Right lobe of liver (tissue), 6 donors: ENCODE measurements around the gene THSD7A. TPM values are rescaled to one million over a fixed set of nuclear protein-coding genes. Genes with fewer than 3 reads are reported as not detected.

Experiments used
- ATAC-seq, 4 donors: fragments of 200-7000 bp; cut with Tn5 transposase; one replicate each; pipeline ENCODE4 v1.9.1; 2020; ENCODE audit warnings: mild to moderate bottlenecking in 4 of 4, moderate library complexity in 4 of 4
- DNase-seq, 3 donors: peaks; one replicate each; pipeline ENCODE4 v3.0.0-alpha.2; 2020
- H3K27ac ChIP-seq, 3 donors: fragments of 200-600 bp; one replicate each; pipeline ENCODE4 v1.8.0; 2022
- H3K27me3 ChIP-seq, 2 donors: fragments of 200-600 bp; one replicate each; pipeline ENCODE4 v1.8.0; 2022
- H3K36me3 ChIP-seq, 4 donors: fragments of 200-600 bp; sonication (generic) in 1 of 4; one replicate each; pipeline versions ENCODE4 v1.5.1 to v1.8.0; 2017 to 2022; ENCODE audit warnings: control low read depth in 1 of 4
- H3K4me1 ChIP-seq, 4 donors: fragments of 200-600 bp; sonication (generic) in 1 of 4; one replicate each; pipeline versions ENCODE4 v1.5.1 to v1.8.0; 2017 to 2022; ENCODE audit warnings: control low read depth in 1 of 4
- H3K4me3 ChIP-seq, 3 donors: fragments of 200-600 bp; one replicate each; pipeline ENCODE4 v1.8.0; 2022
- H3K9me3 ChIP-seq, 4 donors: fragments of 200-600 bp; sonication (generic) in 1 of 4; one replicate each; pipeline versions ENCODE4 v1.5.1 to v1.8.0; 2017 to 2022; ENCODE audit warnings: control low read depth in 1 of 4
- CTCF ChIP-seq, 4 donors: fragments of 200-600 bp in 3 of 4; fragments of 450-650 bp in 1 of 4; IDR thresholded peaks; one replicate each; pipeline versions ENCODE4 v1.5.1 to v1.8.0; 2016 to 2022; ENCODE audit warnings: antibody characterized with exemption in 4 of 4, mild to moderate bottlenecking in 2 of 4
- POLR2A ChIP-seq: fragments of 450-650 bp; IDR thresholded peaks from one replicate; pipeline ENCODE4 v1.6.1; 2017; ENCODE audit warnings: antibody characterized with exemption, mild to moderate bottlenecking
- WGBS: methylation state at CpG from one replicate; pipeline ENCODE4 v1.1.6; 2018; ENCODE audit warnings: low coverage, low lambda C conversion rate; ENCODE audit not compliant: insufficient coverage; ENCODE audit errors: missing lambda C conversion rate; 5-methylcytosine and 5-hydroxymethylcytosine counted together
- intact Hi-C, 2 donors: fragments of 100-400 bp; cut with DNase I; formaldehyde crosslinking; loops; one replicate each; pipeline versions ENCODE4 v1.11.2 to v1.14.1; 2022
- total RNA-seq, 6 experiments: library from RNA; depleted of rRNA in 2 of 6; stranded (reverse); fragments of >200 nt in 2 of 6; fragmentation: NEBNext Ultra II Directional in 3 of 6; extraction: Animal tissue kit (Norgen Biotek cat#: 25700) in 3 of 6; gene quantifications; one replicate each; pipeline versions ENCODE4 v1.1.0 to v1.2.4, GENCODE V29; 2016 to 2023
- donor health status: DM: no; HTN: yes; CAD: no.
- donor health status: DM: no; HTN: no; CAD: no.
- donor health status: DM: no; HTN: no; CAD: no.
- donor health status: DM: no; HTN: yes; CAD: no.
- donor health status: DM: no; HTN: yes; CAD: no.

THSD7A gene
- total RNA-seq, 6 experiments from 2014 or later: 1.1 to 2.5 (median 1.4) TPM

GRCh38 chr7:11858622-11859302 lies 26.8 kb upstream of the THSD7A start:
- ATAC-seq (no peak), DNase-seq (no peak)
- no peaks in the 10 kb centered on the region for H3K36me3 ChIP-seq
- intact Hi-C loops: no loop called here
- no peak overlapping the region for H3K27ac ChIP-seq
- TF ChIP-seq POLR2A: no peak
- TF ChIP-seq CTCF (IDR thresholded peaks at IDR 0.05): no peak
- no peaks in the 10 kb centered on the region for H3K4me1 ChIP-seq
- H3K9me3 ChIP-seq: no peaks in the 10 kb centered on the region
- H3K4me3 ChIP-seq: no peak overlapping the region
- 32% methylated on average over 6 of the region's 6 CpGs for WGBS
- no peaks in the 10 kb centered on the region for H3K27me3 ChIP-seq

DNA sequence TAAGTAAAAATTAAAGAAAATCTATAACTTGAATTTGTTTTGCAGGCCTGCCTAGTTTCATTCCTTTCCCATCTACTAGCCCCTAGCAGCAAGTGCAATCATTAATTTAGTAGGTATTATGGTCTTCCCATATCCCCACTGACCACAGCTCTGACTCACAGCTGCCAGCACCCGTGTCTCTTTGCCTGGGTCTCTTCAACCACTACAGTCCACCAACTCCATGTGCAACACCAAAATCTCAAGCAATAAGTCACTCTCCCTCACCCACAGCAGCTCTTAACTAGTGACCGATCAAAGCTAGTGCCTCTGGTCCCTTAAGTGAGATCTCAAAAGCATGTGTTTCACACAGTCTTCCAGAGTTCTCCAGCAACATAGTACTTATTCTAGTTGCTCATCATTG lies 26.0 kb upstream of the THSD7A start:
- intact Hi-C loops: no loop called here
- DNase-seq (no peak), ATAC-seq (no peak)
- H3K4me3 ChIP-seq: no peak overlapping the region
- H3K36me3 ChIP-seq: no peaks in the 10 kb centered on the region
- no peaks in the 10 kb centered on the region for H3K4me1 ChIP-seq
- H3K27ac ChIP-seq: no peak overlapping the region
- 79% methylated on average over 2 of the region's 2 CpGs for WGBS
- no peak for TF ChIP-seq CTCF (IDR thresholded peaks at IDR 0.05)
- no peak for TF ChIP-seq POLR2A
- no peaks in the 10 kb centered on the region for H3K27me3 ChIP-seq
- H3K9me3 ChIP-seq: no peaks in the 10 kb centered on the region

DNA sequence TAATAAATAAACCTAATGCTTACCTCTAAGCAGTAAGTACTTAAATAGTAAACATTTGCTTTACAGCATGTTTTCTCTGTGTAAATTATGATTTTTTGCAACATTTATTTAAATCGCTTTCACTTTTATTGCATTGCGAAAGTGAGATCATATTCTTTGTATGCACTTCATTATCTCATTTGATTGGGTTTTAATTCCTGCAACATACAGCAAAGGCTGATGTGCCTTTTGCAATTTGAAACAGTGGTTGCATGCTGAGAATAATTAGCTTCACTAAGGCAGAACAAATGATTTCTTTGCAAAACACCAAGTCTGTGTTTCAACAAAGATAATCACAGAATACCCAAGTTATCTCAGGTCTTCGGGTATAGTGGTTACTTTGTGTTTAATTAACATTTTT lies 16.3 kb upstream of the THSD7A start:
- DNase-seq (no peak), ATAC-seq (no peak)
- intact Hi-C loops: no loop called here
- Histone ChIP-seq H3K27me3 (no peaks in the 10 kb centered on the region), H3K27ac (no peak overlapping the region), H3K9me3 (no peaks in the 10 kb centered on the region), H3K4me3 (no peak overlapping the region), H3K36me3 (no peaks in the 10 kb centered on the region), H3K4me1 (peaks cover 0 to 5% (median 0%) of the 10 kb centered on the region in 4 donors)
- WGBS: 48% methylated on average over 3 of the region's 3 CpGs
- TF ChIP-seq CTCF (IDR thresholded peaks at IDR 0.05) (no peak), POLR2A (no peak)

DNA sequence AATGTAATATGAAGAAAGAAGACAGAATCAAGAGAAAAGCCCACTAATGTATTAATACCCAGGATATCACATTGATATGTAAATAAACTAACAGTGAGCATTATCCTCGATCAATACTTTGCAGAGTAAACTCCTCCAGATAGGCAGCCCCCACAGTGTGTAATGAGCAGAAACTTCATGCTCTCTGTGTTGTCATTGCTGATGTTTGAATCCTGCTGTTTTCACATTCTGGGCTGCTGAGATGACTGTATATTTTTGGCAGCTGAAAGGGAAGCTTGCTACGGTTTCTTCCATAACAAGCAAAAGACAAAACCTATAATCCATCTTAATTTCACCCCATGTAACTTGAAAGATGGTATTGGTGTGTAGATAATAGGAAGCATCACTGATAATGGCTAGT lies 15.3 kb upstream of the THSD7A start:
- Histone ChIP-seq H3K36me3 (no peaks in the 10 kb centered on the region), H3K27ac (no peak overlapping the region), H3K4me3 (no peak overlapping the region), H3K4me1 (peaks cover 0 to 5% (median 0%) of the 10 kb centered on the region in 4 donors), H3K9me3 (no peaks in the 10 kb centered on the region), H3K27me3 (no peaks in the 10 kb centered on the region)
- intact Hi-C loops: no loop called here
- WGBS: 21% methylated on average over 2 of the region's 2 CpGs
- TF ChIP-seq CTCF (IDR thresholded peaks at IDR 0.05): no peak
- TF ChIP-seq POLR2A: no peak
- ATAC-seq (no peak), DNase-seq (no peak)
